H1 (cell line): ENCODE measurements around the gene OR10G3. TPM values are rescaled to one million over a fixed set of nuclear protein-coding genes. Genes with fewer than 3 reads are reported as not detected.

Experiments
- ASH2L ChIP-seq: fragments of 200-600, 300-600 bp; sonication (generic); IDR thresholded peaks from one replicate; pipeline ENCODE4 v1.7.1; 2017; ENCODE audit warnings: low read length
- CHD7 ChIP-seq: fragments of 300-600 bp; sonication (generic); IDR thresholded peaks from 2 replicates; pipeline ENCODE4 v1.7.1; 2012; ENCODE audit warnings: low read length, moderate library complexity, mild to moderate bottlenecking, inconsistent platforms; ENCODE audit not compliant: insufficient replicate concordance
- EP300 ChIP-seq, 2 experiments: IDR thresholded peaks; 1 replicate in 1 of 2; 2 replicates in 1 of 2; pipeline ENCODE4 v1.6.1; 2011 to 2012; ENCODE audit warnings: low read depth in 2 of 2, low read length in 2 of 2, mild to moderate bottlenecking in 2 of 2, borderline replicate concordance in 1 of 2, inconsistent platforms in 1 of 2, moderate library complexity in 1 of 2
- FOSL1 ChIP-seq: IDR thresholded peaks from 2 replicates; pipeline ENCODE4 v1.6.1; 2011; ENCODE audit warnings: mild to moderate bottlenecking, low read depth, low read length, moderate library complexity; ENCODE audit not compliant: insufficient read depth
- MAX ChIP-seq: IDR thresholded peaks from 2 replicates; pipeline ENCODE4 v1.6.1; 2012; ENCODE audit warnings: inconsistent platforms
- PHF8 ChIP-seq: fragments of 200-600 bp; sonication (generic); conservative IDR thresholded peaks from 2 replicates; pipeline ENCODE4 v1.7.1; 2012; ENCODE audit warnings: low read depth, mild to moderate bottlenecking, inconsistent platforms, low read length, moderate library complexity
- POLR2A ChIP-seq, 2 experiments: IDR thresholded peaks; 1 replicate in 1 of 2; 2 replicates in 1 of 2; pipeline ENCODE4 v1.6.1; 2011; ENCODE audit warnings: low read depth in 2 of 2, low read length in 2 of 2, mild to moderate bottlenecking in 2 of 2; ENCODE audit errors: control extremely low read depth in 1 of 2
- RAD21 ChIP-seq, 2 experiments: IDR thresholded peaks in 1 of 2; conservative IDR thresholded peaks in 1 of 2; 2 replicates each; pipeline ENCODE4 v1.6.1; 2011; ENCODE audit warnings: low read depth in 2 of 2, low read length in 2 of 2, improper control_type of control experiment in 1 of 2, inconsistent platforms in 1 of 2, mild to moderate bottlenecking in 1 of 2, moderate library complexity in 1 of 2
- SP1 ChIP-seq: IDR thresholded peaks from 2 replicates; pipeline ENCODE4 v1.6.1; 2011; ENCODE audit warnings: low read depth, low read length
- TAF1 ChIP-seq: IDR thresholded peaks from 2 replicates; pipeline ENCODE4 v1.6.1; 2011; ENCODE audit warnings: mild to moderate bottlenecking, low read depth, low read length
- polyA plus RNA-seq, 7 experiments: library from polyadenylated mRNA; depleted of rRNA in 3 of 7; stranded (reverse) in 5 of 7; unstranded in 2 of 7; fragments of >200 nt in 5 of 7; fragments of 200-250 nt in 2 of 7; gene quantifications; 1 replicate in 5 of 7; 2 replicates in 1 of 7; 4 replicates in 1 of 7; pipeline versions ENCODE4 v1.2.1 to v1.2.3, GENCODE V29; 2011 to 2013; ENCODE audit warnings: missing spikeins in 2 of 7, mixed read lengths in 2 of 7
- total RNA-seq: library from RNA; stranded (reverse); fragmentation: NEBNext Ultra II Directional; extraction: Animal tissue kit (Norgen Biotek cat#: 25700); gene quantifications from 2 replicates; pipeline ENCODE4 v1.2.1, GENCODE V29; 2021

OR10G3 gene
- total and polyA plus RNA-seq, 2 of the 8 experiments (the other 6 are each of a cell fraction or from before 2014, with no cell fraction given), result not detected

GRCh38 chr14:21526672-21527317 is 53.1 kb downstream of the OR10G3 start (continued):
- no peak for TF ChIP-seq FOSL1
- TF ChIP-seq TAF1, result peak; percentile 46; the same call in 1 of the 2 replicates
- TF ChIP-seq EP300 (IDR thresholded peaks at IDR 0.05; ENCODE audit: borderline replicate concordance in 1 of 2, low read depth in 2 of 2, low read length in 2 of 2), result peak in 1 of 2 experiments; percentile 75; a peak in 1 of 3 replicates
- TF ChIP-seq RAD21 (IDR thresholded peaks at IDR 0.05 in 1 of 2, conservative IDR thresholded peaks at IDR 0.05 in 1 of 2; ENCODE audit: low read depth in 2 of 2, low read length in 2 of 2), result peak in 1 of 2 experiments; percentile 7; a peak in 1 of 4 replicates
- TF ChIP-seq PHF8, result no peak
- 0 out of 2 replicates have a peak, but pooled peaks have one; percentile 15 for TF ChIP-seq MAX
- TF ChIP-seq ASH2L, result peak; percentile 72
- peak; percentile 45 for TF ChIP-seq CHD7
- TF ChIP-seq SP1, result peak; percentile 73
- TF ChIP-seq POLR2A (IDR thresholded peaks at IDR 0.05; ENCODE audit: control extremely low read depth in 1 of 2, low read depth in 2 of 2, low read length in 2 of 2), result peak; percentile 47 to 65
